ENCODE measurements around the gene H2BK1.

H2BK1 gene

DNA sequence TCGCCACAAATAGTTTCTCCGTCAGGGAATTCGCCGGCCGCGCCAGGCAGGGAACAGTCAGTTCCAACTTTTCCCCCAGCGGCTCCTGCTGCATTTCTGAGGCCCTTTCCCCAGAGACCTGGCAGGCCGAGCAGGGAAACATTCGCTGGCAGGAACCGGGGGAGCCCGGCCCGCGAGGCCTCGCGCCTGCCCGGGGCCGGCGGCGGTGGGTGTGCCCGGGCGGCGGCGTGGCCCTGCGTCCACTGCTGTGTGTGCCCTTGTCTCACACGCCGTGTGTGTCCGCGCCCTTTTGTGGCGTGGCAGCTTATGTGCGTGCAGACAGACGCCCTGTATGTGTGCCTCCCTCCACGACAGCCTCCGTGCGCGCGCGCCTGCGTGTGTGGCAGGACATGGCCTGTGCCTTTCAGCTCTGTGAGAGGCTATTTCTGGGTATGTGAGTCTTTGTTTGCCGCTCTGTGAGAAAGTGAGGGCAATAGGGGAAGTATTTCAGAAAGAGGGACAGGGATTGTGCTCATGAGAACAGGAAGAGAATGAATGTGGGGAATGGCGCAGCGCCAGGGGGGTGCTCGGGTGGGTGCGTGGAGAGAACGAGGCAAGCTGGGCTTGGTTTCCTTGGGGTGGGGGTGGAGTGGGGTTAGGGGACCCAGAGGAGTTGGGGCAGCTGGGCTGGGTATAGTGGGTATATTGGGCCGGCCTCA, 38.9 kb upstream of the H2BK1 start:
- H3K4me3 ChIP-seq (replicated peaks; ENCODE audit: low read depth, low read length): peak overlapping the region; percentile 72
- peak; percentile 64 for DNase-seq (ENCODE audit: low read depth)
- TF ChIP-seq, protein P1, sequence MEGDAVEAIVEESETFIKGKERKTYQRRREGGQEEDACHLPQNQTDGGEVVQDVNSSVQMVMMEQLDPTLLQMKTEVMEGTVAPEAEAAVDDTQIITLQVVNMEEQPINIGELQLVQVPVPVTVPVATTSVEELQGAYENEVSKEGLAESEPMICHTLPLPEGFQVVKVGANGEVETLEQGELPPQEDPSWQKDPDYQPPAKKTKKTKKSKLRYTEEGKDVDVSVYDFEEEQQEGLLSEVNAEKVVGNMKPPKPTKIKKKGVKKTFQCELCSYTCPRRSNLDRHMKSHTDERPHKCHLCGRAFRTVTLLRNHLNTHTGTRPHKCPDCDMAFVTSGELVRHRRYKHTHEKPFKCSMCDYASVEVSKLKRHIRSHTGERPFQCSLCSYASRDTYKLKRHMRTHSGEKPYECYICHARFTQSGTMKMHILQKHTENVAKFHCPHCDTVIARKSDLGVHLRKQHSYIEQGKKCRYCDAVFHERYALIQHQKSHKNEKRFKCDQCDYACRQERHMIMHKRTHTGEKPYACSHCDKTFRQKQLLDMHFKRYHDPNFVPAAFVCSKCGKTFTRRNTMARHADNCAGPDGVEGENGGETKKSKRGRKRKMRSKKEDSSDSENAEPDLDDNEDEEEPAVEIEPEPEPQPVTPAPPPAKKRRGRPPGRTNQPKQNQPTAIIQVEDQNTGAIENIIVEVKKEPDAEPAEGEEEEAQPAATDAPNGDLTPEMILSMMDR (IDR thresholded peaks at IDR 0.05; ENCODE audit: low read length, missing control alignments): no peak

DNA sequence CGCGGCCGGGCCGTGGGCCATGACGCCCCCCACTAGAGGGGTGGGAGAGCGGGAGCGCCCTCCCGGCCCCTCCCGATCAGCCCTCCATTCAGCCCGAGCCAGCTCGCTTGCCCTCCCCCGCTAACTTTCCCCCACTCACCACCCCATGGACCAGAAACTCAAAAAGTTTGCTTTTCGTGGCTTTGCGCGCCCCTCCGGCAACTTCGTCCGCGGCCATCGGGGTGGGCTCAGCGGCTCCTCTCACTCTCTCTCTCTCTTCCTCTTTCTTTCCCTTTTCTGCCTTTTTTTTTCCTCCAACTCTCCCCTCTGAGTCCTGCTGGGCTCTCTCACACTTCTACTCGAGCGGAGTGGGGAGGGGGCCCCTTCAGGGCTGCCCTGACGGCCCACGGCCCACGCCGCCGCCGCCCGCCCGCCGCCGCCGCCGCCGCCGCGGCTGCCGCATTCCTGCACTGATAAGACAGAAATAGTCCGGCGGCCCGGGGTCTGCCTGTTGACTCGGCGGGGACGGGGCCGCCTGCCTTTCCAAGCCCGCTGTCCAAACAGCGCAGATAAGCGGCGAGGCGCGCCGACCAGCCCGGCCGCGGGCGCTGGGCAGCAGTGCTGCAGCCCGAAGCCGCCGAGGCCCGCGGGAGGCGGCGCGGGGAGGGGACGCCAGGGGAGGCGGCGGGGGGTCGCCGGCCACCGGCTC, 38.2 kb upstream of the H2BK1 start, which contains the start of gene SMARCD3:
SMARCD3 (minus strand) TSS at position 349 of the 688 bp plus-strand sequence; CDS start at position 217, 132 bp downstream.
- peak; percentile 64 for DNase-seq (ENCODE audit: low read depth)
- peak within 1 kb of the TSS; percentile 72 for H3K4me3 ChIP-seq (replicated peaks; ENCODE audit: low read depth, low read length)
- TF ChIP-seq, protein P1 (IDR thresholded peaks at IDR 0.05; ENCODE audit: low read length, missing control alignments): no peak

DNA sequence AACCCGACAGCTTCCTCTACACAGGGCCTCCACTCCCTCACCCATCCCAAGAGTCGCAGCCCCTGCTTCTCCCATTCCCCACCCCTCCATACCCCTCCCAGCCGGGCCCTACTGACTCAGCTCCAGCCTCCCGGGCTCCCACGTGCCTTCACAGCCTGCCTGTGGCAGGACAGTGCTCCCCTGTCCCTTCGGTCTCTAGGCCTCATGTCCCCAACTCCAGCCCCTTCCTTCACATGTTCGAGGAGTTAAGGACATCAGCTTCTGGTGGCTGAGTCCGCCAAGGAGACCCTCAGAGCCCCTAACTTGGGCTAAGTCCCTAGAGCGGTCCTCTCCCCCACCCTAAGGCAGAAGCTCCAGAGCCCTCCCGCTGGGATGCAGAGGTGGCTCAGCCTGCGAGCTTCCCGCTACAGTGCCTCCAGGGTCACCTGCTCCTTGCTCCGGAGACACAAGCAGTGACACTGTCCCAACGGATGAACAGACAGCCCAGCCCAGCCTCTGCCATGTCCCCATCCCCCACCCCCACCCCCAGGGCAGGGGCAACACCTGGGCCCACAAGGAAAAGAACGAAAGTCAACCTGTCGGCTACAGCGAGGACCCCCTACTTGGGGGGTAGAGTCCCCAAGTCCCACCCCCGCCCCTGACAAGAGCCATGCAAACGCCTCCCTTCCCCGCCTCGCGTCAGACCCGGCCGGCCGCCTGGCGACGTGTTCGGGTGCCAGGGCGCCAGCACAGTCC, 37.5 kb upstream of the H2BK1 start:
- TF ChIP-seq, protein P1 (IDR thresholded peaks at IDR 0.05; ENCODE audit: low read length, missing control alignments): no peak
- DNase-seq (ENCODE audit: low read depth): no peak
- H3K4me3 ChIP-seq (replicated peaks; ENCODE audit: low read depth, low read length): peak overlapping the region; percentile 72

DNA sequence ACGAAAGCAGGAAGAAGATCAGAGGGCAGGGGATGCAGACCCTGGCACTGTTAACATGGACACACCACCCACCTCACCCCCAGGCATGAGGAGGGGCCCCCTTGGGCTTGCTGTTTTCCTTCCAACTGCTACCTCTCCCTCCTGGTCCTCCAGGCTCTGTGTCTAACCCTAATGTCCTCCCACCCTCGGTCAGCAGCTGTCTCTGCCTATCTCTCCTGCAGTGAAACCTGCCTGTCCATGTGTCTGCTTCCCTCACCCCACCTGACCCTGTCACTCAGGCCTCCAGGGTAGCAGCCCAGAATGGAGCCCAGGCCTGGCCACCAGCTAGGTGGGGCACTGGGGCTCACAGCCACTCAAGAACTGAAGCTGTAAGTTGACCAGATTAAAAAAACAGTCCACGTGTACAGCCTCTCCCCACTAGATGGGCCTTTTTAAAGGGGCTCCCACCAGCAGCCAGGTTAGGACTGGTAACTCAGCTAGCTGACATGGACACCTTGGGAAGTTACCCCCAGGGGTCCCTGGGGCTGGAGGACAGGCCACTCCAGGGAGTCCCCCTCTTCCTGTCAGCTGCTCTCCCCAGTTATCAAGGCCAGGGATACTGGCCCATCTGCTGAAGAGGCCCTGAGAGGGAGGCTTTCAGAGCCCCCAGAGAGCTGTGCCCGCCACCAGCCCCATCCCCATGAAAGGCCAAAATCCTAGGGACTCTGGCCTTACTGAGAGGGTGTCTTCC, 36.7 kb upstream of the H2BK1 start:
- peak overlapping the region; percentile 72 for H3K4me3 ChIP-seq (replicated peaks; ENCODE audit: low read depth, low read length)
- TF ChIP-seq, protein P1 (IDR thresholded peaks at IDR 0.05; ENCODE audit: low read length, missing control alignments): no peak
- DNase-seq (ENCODE audit: low read depth): no peak

DNA sequence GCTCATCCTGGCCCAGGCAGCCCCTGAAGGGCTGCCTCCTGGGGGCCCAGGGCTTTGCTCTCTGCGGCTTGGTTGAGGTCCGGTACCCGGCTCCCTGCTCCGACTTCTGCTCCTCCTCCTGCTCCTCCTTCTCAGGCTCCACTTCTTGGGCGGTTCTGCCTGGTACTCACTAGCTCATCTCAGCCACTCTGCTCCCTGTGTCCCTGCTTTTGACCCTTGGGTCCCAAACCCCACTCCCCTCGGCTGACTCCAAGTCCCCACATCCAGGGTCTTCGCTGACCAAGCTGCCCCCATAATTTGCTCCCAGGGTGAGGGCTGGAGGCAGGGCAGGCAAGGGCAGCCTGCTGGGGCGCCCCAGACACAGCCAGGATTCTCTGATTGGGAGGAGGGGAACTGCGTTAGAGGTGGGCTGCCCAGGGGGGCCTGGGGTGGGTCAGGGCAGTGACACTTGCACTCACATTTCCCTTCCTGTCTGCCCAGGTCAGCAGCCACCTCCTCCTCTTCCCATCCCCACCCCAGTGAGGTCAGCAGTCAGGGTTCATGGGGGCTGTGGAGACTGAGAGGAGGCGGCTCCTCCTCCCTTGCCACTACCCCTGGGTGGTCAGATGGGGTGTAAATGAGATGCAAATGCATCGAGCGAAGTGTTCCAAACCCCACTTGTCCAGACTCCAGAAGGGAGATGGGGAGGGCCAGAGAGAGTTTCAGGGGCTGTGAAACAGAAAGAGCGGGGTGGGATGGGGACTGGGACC, 36.0 kb upstream of the H2BK1 start:
- H3K4me3 ChIP-seq (replicated peaks; ENCODE audit: low read depth, low read length): no peak overlapping the region
- TF ChIP-seq, protein P1 (IDR thresholded peaks at IDR 0.05; ENCODE audit: low read length, missing control alignments): no peak
- no peak for DNase-seq (ENCODE audit: low read depth)

All from fibroblast of pulmonary artery (primary cell).